Heart left ventricle (tissue), 13 donors: Measurements from ENCODE around the gene MAPK10.

Experiments used
- CTCF ChIP-seq, 12 donors: fragments of 200-600 bp; sonication (generic) in 4 of 12; IDR thresholded peaks; one replicate each; pipeline versions ENCODE4 v1.5.0 to v1.8.0; 2018 to 2022; ENCODE audit warnings: antibody characterized with exemption in 12 of 12, mild to moderate bottlenecking in 5 of 12
- POLR2A ChIP-seq, 2 donors: fragments of 450-650 bp; IDR thresholded peaks; one replicate each; pipeline ENCODE4 v1.6.1; 2017; ENCODE audit warnings: antibody characterized with exemption in 2 of 2, mild to moderate bottlenecking in 2 of 2, moderate library complexity in 2 of 2
- donor health status: ischemic (EF 13 %, LVEDD 7.1; RV severe dilation, severe dysfunction).
- donor health status: DM: no; HTN: yes; CAD: no.
- donor health status: DM: no; HTN: no; CAD: no.
- donor health status: ischemic (EF 25% LVEDD 6.9; RV normal size, moderate dysfunction).
- donor health status: ischemic (EF 25% LVEDD 5.7; RV mildly dilated, moderate dysfunction).
- donor health status: ischemic (EF 35%, LVEDD 5.7; RV mildly dilated, moderate dysfunction).
- donor health status: nonischemic (EF 11% LVEDD 7.7; RV severe dilation, severe dysfunction).
- donor health status: DM: yes; HTN: yes; CAD: no.
- donor health status: PGD.
- donor health status: ischemic (EF 29% LVEDD 5.4; RV normal size, mild dysfunction).
- donor health status: nonischemic (EF 23%, LVEDD 6.1; RV moderate dilation, normal function).

- TF ChIP-seq CTCF (IDR thresholded peaks at IDR 0.05) (no peak), POLR2A (IDR thresholded peaks at IDR 0.05) (no peak)
These were observed 15.7 kb downstream of the MAPK10 start for GRCh38 chr4:86344127-86344526.
